ENCODE data around the gene DZIP1. TPM values are rescaled to one million over a fixed set of nuclear protein-coding genes. Genes with fewer than 3 reads are reported as not detected.
"Not testable (repeated sequence)": the region's sequence is repeated elsewhere in the genome, so short reads cannot be mapped to it uniquely, and the experiment has no call there.

DZIP1 gene
- total RNA-seq, 1 experiment from 2014 or later: 33.7 TPM

GRCh38 chr13:95604556-95604915 is 40.0 kb downstream of the DZIP1 start:
- no peak for DNase-seq (ENCODE audit: low read depth)

GRCh38 chr13:95603887-95604555 is 40.5 kb downstream of the DZIP1 start:
- DNase-seq (ENCODE audit: low read depth): peak; percentile 42

DNA sequence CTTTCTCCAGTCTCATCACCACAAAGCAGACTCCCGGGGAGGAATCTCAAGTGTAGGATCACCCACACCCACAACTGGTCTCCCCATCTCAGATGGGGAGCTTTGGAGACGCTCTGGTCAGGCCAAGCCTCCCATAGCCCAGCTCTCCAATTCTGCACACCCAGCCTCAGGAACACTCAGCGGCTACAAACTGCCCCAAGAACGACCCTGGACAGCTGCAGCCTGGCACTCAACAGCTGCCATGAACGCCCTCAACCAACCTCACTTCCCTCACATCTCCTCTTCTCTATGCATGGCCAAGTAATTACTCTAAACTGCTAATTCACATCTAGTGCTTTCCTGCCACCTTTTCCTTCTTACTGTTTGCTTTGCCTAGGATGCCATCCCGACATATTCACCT is 42.6 kb downstream of the DZIP1 start:
- DNase-seq (ENCODE audit: low read depth): peak; percentile 51

DNA sequence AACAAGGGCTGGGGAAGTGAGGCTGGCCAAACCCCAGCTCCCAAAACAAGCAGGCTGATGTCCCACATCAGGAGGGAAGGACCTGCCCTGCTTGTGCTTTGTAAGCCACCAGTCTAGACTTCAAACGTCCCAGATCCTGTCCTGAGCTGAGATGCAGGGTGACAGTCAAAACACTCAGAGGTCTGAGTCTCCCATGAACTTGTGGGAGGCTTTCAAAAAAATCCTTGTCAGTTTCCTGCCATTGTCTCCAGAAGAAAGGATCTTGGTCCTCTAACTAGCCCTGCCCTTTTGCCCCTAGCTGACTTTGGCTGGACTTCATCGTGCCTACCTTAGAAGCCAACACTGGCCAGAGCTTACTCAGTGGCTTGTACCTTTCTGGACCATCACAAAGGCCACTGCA is 43.3 kb downstream of the DZIP1 start:
- DNase-seq (ENCODE audit: low read depth): no peak

- no peak for DNase-seq (ENCODE audit: low read depth)
These were observed 47.8 kb downstream of the DZIP1 start for GRCh38 chr13:95596701-95597100.

DNA sequence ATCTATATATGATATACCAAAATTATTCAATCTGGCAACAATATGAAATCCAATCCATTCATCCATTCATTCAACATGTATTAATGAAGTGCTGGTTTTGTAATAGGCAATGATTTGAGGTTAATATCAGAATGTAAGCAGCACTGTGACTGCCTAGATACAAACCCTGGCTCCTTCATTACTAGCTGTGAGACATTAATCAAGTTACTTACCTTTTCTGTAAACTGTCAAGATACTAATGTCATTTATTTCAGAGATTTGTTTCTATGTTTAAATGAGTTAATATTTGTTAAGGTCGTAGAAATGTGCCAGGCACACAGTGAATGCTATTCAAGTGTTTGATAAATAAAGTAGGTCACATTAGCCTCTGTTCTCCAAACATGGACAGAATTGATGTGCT is 51.0 kb downstream of the DZIP1 start:
- DNase-seq (ENCODE audit: low read depth): no peak

- DNase-seq (ENCODE audit: low read depth): no peak
These were observed 55.8 kb downstream of the DZIP1 start for GRCh38 chr13:95588721-95589120.

GRCh38 chr13:95588134-95588533 is 56.4 kb downstream of the DZIP1 start:
- DNase-seq (ENCODE audit: low read depth): no peak

DNA sequence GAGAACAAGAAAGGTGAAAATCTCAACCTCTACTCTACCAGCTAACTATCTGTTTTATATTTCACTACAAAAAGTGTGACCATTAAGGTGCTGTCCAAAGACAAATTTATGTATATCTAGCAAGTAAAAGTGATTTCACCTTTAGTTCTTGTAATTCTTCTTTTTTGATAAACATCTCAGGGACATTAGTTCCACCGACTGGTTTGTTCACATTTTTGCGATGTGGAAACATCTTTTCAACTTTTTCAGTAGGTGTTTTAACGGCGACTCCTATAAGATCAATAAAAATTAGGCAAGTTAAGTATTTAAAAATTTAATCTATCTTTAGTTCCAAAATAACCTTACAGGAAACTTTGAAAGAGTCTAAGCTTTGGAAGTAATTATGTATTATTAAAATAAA is 58.6 kb downstream of the DZIP1 start:
- DNase-seq (ENCODE audit: low read depth): no peak

DNA sequence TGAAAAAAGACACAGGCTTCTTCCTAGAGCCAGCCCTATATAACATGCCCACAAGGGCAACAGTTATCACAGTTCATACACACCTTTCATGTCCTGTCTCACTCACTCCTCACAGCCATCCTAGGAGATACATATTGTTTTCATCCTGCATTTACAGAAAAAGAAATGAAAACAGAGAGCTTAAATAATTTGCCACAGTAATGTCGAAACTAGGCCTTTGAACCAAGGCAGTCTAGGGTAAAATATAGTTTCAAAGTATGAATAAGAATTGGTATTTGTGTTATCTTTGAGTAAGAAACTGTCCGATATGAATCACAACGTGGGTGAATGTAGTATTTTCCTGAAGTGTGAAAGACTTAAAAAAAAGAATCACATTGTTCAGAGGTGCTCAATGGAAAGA is 65.2 kb downstream of the DZIP1 start:
- no peak for DNase-seq (ENCODE audit: low read depth)

- DNase-seq (ENCODE audit: low read depth): peak; percentile 33
These were observed 71.3 kb downstream of the DZIP1 start for GRCh38 chr13:95573221-95573620.

DNA sequence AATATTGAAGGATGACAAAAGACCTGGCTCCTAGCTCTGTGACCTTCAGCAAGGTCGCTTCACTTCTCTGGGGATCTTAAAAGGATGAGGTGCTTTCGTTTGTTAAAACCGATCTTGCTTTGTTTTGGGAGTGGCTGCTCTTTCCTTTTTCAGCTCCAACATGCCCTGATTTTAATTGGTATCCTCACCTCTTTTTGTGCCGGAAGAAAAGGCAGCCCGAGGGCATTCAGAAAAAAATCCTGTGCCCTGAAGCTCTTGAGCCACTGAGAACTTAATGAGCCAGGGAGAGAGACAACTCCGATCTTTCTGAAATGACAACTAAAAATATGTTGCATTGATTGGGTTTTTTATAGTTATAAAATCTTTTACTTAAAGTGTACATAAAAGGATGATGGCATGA is 72.6 kb downstream of the DZIP1 start:
- DNase-seq (ENCODE audit: low read depth): no peak

DNA sequence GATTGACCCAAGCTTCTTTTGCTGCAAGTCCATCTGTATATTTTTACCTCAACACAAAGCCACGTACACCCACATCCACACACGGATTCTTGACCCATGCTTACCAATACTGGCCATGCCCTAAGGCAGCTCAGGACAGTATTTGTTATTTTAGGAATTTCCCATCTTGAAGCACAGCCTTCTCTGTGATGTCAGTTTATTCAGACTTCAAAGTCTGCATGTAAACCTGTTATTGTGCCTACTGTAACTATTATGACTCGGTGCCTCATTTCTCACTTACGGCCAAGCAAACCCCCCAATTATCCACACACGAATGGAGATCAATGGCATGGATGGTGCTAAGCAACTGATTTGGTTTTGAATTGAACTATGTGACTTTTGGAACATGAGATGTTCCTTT is 74.5 kb downstream of the DZIP1 start:
- no peak for DNase-seq (ENCODE audit: low read depth)

GRCh38 chr13:95568131-95568530 is 76.4 kb downstream of the DZIP1 start:
- DNase-seq (ENCODE audit: low read depth): no peak

- not testable (repeated sequence) for DNase-seq (ENCODE audit: low read depth)
These were observed 78.7 kb downstream of the DZIP1 start for GRCh38 chr13:95565758-95566157.

GRCh38 chr13:95564733-95565291 is 79.7 kb downstream of the DZIP1 start:
- peak; percentile 77 for DNase-seq (ENCODE audit: low read depth)

DNA sequence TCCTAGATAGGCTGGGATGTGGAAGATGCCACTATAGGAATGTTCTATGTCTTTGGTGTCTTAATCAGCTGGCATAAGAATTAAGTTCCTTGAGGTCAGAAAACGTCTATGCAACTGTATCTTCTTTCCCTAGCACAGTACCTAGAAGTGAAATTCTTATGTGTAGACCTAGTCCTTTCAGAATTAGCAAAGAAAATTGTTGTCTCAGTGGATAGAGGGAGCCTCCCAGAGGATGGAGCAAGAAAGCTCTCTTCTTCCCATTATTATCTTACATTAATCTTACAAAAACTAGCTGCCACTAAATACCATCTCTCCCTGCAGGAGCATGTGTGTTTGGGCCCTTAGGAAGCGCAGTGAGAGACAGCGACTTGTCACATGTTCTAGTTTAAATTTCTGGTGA is 80.4 kb downstream of the DZIP1 start:
- peak; percentile 33 for DNase-seq (ENCODE audit: low read depth)

GRCh38 chr13:95560387-95560786 is 84.1 kb downstream of the DZIP1 start:
- no peak for DNase-seq (ENCODE audit: low read depth)

DNA sequence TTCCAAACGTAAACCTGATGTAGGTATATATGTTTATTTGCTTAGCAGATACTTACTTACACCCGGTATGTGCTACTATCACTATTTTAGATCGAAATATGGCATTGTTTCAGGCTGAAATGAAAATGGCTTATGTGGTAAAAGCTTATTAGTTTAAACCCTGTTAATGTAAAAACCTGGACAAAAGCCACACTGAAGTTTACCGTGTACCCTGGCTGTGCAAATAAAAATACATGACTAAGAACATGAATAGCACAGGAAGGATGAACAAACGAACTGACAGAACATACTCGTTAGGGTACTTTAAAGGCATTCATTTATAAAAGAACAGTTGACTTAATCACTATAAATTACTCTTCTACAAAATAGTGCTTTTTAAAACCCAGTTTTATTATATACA is 85.4 kb downstream of the DZIP1 start:
- DNase-seq (ENCODE audit: low read depth): no peak

DNA sequence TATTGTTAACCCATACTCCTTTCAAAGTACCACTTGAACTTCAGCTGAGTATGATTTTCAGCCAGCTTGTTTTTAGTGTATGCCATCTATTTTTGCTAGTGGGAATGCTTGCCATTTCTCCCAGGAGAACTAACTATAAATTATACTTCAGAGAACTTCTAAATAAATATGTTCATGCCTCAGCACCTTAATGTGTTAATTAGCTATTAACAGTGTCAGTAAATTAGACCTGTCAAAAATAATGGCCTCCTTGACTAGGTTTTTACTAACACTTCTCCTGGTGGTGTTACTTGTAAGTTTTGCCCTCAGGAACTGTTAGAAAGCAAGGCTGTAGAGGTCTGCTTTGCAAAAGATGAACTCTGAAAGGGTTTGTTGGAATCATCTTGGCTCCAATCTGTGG is 87.5 kb downstream of the DZIP1 start:
- DNase-seq (ENCODE audit: low read depth): no peak

- no peak for DNase-seq (ENCODE audit: low read depth)
These were observed 90.7 kb downstream of the DZIP1 start for GRCh38 chr13:95553581-95554385.

- no peak for DNase-seq (ENCODE audit: low read depth)
These were observed 91.7 kb downstream of the DZIP1 start, which contains the start of gene CLDN10 for GRCh38 chr13:95552539-95553441. Gene CLDN10 (plus strand): TSS chr13:95552720. CDS start chr13:95552754, 34 bp downstream.
